HL-60 (cell line): Measurements from ENCODE around the gene HOXD3.

Experiments
- CTCF ChIP-seq: IDR thresholded peaks from one replicate; pipeline ENCODE4 v1.5.1; 2011; ENCODE audit warnings: low read length, control low read depth, inconsistent platforms; ENCODE audit not compliant: insufficient read depth
- GABPA ChIP-seq: IDR thresholded peaks from 2 replicates; pipeline ENCODE4 v1.6.1; 2012; ENCODE audit warnings: low read depth
- POLR2AphosphoS5 ChIP-seq: IDR thresholded peaks from 2 replicates; pipeline ENCODE4 v1.6.1; 2012; ENCODE audit warnings: low read depth
- REST ChIP-seq: IDR thresholded peaks from 2 replicates; pipeline ENCODE4 v1.6.1; 2012; ENCODE audit warnings: low read depth; ENCODE audit not compliant: insufficient replicate concordance

DNA sequence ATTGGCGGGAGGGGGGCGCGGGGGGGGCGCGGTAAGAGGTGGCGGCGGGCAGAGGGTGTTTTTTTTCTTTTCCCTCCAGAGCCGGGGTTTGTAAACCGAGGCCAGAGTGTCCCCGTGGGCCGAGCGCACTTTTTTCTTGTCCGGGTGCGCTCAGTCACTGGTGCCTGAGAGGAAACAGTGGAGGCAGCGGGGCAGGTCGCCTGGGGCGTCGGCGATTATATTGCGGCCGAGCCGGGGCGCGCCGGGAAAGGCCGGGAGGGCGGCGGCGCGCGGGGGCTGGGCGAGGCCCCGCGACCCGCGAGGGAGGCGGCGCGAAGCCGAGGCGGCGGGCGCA, 27.3 kb upstream of the HOXD3 start:
- no peak for TF ChIP-seq REST
- TF ChIP-seq CTCF, result no peak
- TF ChIP-seq POLR2AphosphoS5, result no peak
- TF ChIP-seq GABPA, result no peak
